Measurements from ENCODE around the gene TMEM219. TPM values are rescaled to one million over a fixed set of nuclear protein-coding genes. Genes with fewer than 3 reads are reported as not detected.

Gene TMEM219
- total and polyA plus RNA-seq, 4 donors = 25.5 to 75.9 (median 46.9) TPM

DNA sequence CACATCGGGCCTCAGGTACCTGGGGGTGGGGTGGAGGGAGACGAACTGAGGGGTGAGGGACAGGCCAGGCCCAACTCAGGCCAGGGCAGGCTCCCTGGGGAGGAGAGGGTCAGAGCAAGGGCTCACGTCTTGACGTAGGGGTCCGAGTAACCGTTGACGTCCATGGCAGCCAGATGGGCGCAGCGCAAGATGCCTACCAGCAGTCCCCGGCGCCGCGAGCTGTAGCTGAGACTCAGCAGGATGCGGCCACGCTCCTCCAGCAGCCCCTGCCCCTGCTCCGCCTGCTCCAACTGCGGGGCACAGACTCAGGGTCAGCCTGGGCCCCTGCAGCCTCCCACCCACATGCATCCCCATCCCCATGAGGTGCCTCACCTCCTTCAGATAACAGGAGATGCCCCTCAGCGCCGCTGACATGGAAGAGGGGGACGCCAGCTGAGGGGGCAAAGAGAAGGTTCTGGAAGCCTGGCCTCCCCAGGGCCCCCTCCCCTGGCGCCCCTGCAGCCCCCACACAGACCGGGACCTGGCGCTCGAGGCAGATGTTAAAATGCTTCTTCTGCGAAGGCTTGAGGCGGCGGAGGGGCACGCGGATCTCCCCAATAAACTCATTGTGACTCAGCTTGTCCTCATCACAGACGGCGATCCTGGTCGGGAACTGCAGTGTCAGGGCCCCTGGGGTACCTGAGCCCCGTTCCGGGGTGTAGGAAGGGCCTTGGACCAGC, 44.9 kb downstream of the TMEM219 start:
- Histone ChIP-seq H3K9me3 (ENCODE audit: control insufficient read depth in 4 of 4, low read length in 3 of 4) (no peaks in the 10 kb centered on the region), H3K4me1 (ENCODE audit: control insufficient read depth in 4 of 4, insufficient read depth in 4 of 4, low read length in 3 of 4) (peaks cover 4 to 9% (median 4%) of the 10 kb centered on the region in 4 donors), H3K36me3 (ENCODE audit: control insufficient read depth in 4 of 4, insufficient read depth in 3 of 4, low read depth in 1 of 4, low read length in 3 of 4) (peaks cover 0 to 4% (median 3%) of the 10 kb centered on the region in 4 donors), H3K4me3 (ENCODE audit: low read depth in 1 of 3, low read length in 3 of 3) (no peak overlapping the region), H3K9ac (ENCODE audit: low read depth in 1 of 2, low read length in 2 of 2) (no peak overlapping the region), H3K27me3 (ENCODE audit: control insufficient read depth in 4 of 4, insufficient read depth in 4 of 4, low read length in 3 of 4) (peaks cover 0 to 8% (median 3%) of the 10 kb centered on the region in 4 donors), H3K27ac (ENCODE audit: low read depth in 1 of 2, low read length in 2 of 2) (no peak overlapping the region)
- no peak for DNase-seq (ENCODE audit: low spot score)
- WGBS = 89% methylated on average over 34 of the region's 34 CpGs
- no peak for TF ChIP-seq HNF4A (conservative IDR thresholded peaks at IDR 0.05)
- TF ChIP-seq SP1 (IDR thresholded peaks at IDR 0.05) = no peak
- no peak for TF ChIP-seq NR2F2 (IDR thresholded peaks at IDR 0.05)
- TF ChIP-seq JUND (IDR thresholded peaks at IDR 0.05) = no peak
- no peak for TF ChIP-seq HNF4G (IDR thresholded peaks at IDR 0.05)
- TF ChIP-seq, protein P1, sequence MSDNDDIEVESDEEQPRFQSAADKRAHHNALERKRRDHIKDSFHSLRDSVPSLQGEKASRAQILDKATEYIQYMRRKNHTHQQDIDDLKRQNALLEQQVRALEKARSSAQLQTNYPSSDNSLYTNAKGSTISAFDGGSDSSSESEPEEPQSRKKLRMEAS (IDR thresholded peaks at IDR 0.05) = no peak
- TF ChIP-seq, protein P2, sequence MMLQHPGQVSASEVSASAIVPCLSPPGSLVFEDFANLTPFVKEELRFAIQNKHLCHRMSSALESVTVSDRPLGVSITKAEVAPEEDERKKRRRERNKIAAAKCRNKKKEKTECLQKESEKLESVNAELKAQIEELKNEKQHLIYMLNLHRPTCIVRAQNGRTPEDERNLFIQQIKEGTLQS (IDR thresholded peaks at IDR 0.05) = no peak
- no peak for TF ChIP-seq TAF1 (conservative IDR thresholded peaks at IDR 0.05)
- TF ChIP-seq, protein P3, sequence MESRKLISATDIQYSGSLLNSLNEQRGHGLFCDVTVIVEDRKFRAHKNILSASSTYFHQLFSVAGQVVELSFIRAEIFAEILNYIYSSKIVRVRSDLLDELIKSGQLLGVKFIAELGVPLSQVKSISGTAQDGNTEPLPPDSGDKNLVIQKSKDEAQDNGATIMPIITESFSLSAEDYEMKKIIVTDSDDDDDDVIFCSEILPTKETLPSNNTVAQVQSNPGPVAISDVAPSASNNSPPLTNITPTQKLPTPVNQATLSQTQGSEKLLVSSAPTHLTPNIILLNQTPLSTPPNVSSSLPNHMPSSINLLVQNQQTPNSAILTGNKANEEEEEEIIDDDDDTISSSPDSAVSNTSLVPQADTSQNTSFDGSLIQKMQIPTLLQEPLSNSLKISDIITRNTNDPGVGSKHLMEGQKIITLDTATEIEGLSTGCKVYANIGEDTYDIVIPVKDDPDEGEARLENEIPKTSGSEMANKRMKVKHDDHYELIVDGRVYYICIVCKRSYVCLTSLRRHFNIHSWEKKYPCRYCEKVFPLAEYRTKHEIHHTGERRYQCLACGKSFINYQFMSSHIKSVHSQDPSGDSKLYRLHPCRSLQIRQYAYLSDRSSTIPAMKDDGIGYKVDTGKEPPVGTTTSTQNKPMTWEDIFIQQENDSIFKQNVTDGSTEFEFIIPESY (IDR thresholded peaks at IDR 0.05) = no peak
- TF ChIP-seq FOXA2 (IDR thresholded peaks at IDR 0.05) = no peak
- TF ChIP-seq EGR1 (IDR thresholded peaks at IDR 0.05; ENCODE audit: low read depth in 2 of 2) = no peak
- TF ChIP-seq, protein P4, sequence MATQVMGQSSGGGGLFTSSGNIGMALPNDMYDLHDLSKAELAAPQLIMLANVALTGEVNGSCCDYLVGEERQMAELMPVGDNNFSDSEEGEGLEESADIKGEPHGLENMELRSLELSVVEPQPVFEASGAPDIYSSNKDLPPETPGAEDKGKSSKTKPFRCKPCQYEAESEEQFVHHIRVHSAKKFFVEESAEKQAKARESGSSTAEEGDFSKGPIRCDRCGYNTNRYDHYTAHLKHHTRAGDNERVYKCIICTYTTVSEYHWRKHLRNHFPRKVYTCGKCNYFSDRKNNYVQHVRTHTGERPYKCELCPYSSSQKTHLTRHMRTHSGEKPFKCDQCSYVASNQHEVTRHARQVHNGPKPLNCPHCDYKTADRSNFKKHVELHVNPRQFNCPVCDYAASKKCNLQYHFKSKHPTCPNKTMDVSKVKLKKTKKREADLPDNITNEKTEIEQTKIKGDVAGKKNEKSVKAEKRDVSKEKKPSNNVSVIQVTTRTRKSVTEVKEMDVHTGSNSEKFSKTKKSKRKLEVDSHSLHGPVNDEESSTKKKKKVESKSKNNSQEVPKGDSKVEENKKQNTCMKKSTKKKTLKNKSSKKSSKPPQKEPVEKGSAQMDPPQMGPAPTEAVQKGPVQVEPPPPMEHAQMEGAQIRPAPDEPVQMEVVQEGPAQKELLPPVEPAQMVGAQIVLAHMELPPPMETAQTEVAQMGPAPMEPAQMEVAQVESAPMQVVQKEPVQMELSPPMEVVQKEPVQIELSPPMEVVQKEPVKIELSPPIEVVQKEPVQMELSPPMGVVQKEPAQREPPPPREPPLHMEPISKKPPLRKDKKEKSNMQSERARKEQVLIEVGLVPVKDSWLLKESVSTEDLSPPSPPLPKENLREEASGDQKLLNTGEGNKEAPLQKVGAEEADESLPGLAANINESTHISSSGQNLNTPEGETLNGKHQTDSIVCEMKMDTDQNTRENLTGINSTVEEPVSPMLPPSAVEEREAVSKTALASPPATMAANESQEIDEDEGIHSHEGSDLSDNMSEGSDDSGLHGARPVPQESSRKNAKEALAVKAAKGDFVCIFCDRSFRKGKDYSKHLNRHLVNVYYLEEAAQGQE (IDR thresholded peaks at IDR 0.05) = no peak
- no peak for TF ChIP-seq RXRA (IDR thresholded peaks at IDR 0.05)
- TF ChIP-seq RAD21 (IDR thresholded peaks at IDR 0.05) = no peak
- no peak for TF ChIP-seq GABPA (IDR thresholded peaks at IDR 0.05 in 1 of 2, conservative IDR thresholded peaks at IDR 0.05 in 1 of 2)
- no peak for TF ChIP-seq YY1 (IDR thresholded peaks at IDR 0.05)
- TF ChIP-seq, protein P5, sequence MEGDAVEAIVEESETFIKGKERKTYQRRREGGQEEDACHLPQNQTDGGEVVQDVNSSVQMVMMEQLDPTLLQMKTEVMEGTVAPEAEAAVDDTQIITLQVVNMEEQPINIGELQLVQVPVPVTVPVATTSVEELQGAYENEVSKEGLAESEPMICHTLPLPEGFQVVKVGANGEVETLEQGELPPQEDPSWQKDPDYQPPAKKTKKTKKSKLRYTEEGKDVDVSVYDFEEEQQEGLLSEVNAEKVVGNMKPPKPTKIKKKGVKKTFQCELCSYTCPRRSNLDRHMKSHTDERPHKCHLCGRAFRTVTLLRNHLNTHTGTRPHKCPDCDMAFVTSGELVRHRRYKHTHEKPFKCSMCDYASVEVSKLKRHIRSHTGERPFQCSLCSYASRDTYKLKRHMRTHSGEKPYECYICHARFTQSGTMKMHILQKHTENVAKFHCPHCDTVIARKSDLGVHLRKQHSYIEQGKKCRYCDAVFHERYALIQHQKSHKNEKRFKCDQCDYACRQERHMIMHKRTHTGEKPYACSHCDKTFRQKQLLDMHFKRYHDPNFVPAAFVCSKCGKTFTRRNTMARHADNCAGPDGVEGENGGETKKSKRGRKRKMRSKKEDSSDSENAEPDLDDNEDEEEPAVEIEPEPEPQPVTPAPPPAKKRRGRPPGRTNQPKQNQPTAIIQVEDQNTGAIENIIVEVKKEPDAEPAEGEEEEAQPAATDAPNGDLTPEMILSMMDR (IDR thresholded peaks at IDR 0.05; ENCODE audit: low read depth, low read length, missing input control) = no peak
- TF ChIP-seq FOXA1 (IDR thresholded peaks at IDR 0.05) = no peak
